Natural killer cell treated with Interleukin-12 subunit alpha and Interleukin-12 subunit beta and Interleukin-15 and Interleukin-18, amount 100 ng/mL, for 72 hours (primary cell): ENCODE data around the gene PFN2. TPM values are rescaled to one million over a fixed set of nuclear protein-coding genes. Genes with fewer than 3 reads are reported as not detected.
A peak's percentile ranks its signal among the peaks of the same experiment; 100 is the strongest.
"Not testable (repeated sequence)": the region's sequence is repeated elsewhere in the genome, so short reads cannot be mapped to it uniquely, and the experiment has no call there.

Experiments
- ATAC-seq, 2 donors: fragments of 150-1000 bp; cut with Tn5 transposase in 1 of 2; sonication (Bioruptor Pico), chemical (Tn5 transposase) in 1 of 2; 2 replicates each; pipeline ENCODE4 v1.10.0; 2021
- DNase-seq: peaks from one replicate; pipeline ENCODE4 v3.0.0; 2022; ENCODE audit warnings: low spot score
- H3K27ac Mint-ChIP-seq, 2 donors: 1 replicate in 1 of 2; 2 replicates in 1 of 2; pipeline ENCODE4 v1.8.0; 2022; ENCODE audit warnings: mixed read lengths in 2 of 2, mild to moderate bottlenecking in 1 of 2, moderate library complexity in 1 of 2
- H3K27me3 Mint-ChIP-seq, 2 donors: 1 replicate in 1 of 2; 2 replicates in 1 of 2; pipeline ENCODE4 v1.8.0; 2022; ENCODE audit warnings: mixed read lengths in 2 of 2
- H3K36me3 Mint-ChIP-seq: one replicate; pipeline ENCODE4 v1.8.0; 2022; ENCODE audit warnings: mixed read lengths
- H3K4me1 Mint-ChIP-seq, 2 donors: 1 replicate in 1 of 2; 2 replicates in 1 of 2; pipeline ENCODE4 v1.8.0; 2022; ENCODE audit warnings: low read depth in 2 of 2, mixed read lengths in 2 of 2, mild to moderate bottlenecking in 1 of 2
- H3K4me3 Mint-ChIP-seq: one replicate; pipeline ENCODE4 v1.8.0; 2022; ENCODE audit warnings: mixed read lengths
- H3K9me3 Mint-ChIP-seq: 2 replicates; pipeline ENCODE4 v1.8.0; 2022; ENCODE audit warnings: mixed read lengths
- total RNA-seq, 2 donors: library from RNA; stranded (reverse); gene quantifications; one replicate each; pipeline ENCODE4 v1.2.3, GENCODE V29; 2022

Gene PFN2
- total RNA-seq, 2 donors from 2014 or later = 1.1 to 4.4 TPM

DNA sequence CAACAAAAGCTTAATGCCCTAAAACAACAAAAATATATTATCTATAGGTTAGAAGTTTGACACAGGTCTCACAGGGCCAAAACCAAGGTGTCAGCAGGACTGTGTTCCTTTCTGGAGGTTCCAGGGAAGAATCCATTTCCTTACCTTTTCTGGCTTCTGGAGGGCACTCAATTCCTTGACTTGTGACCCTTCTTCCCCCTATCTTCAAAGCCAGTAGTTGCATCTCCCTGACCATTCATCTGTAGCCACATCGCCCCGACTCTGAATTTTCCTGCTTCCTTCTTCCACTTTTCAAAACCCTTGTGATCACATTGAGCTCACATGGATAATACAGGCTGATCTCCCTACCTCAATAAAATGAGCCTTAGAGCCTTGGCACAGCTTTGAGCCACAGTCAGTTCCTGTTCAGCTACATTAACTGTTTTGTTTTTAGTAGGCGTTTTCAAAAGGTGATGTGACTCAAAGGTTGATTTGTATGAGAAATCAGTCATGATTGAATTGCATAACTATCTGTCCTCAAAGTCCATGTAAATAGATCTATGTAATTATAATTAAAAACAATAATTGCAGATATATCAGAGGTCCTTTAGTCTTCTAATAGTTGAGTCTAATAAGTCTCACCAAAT lies 12.4 kb downstream of the PFN2 start:
- Mint-ChIP-seq H3K27ac (no peak overlapping the region), H3K4me1 (peaks cover 17 to 24% of the 10 kb centered on the region in 2 donors), H3K27me3 (no peaks in the 10 kb centered on the region), H3K4me3 (no peak overlapping the region), H3K9me3 (no peaks in the 10 kb centered on the region), H3K36me3 (peaks cover 4% of the 10 kb centered on the region)
- DNase-seq (no peak), ATAC-seq (peak in 1 of 2 donors; percentile 53)

DNA sequence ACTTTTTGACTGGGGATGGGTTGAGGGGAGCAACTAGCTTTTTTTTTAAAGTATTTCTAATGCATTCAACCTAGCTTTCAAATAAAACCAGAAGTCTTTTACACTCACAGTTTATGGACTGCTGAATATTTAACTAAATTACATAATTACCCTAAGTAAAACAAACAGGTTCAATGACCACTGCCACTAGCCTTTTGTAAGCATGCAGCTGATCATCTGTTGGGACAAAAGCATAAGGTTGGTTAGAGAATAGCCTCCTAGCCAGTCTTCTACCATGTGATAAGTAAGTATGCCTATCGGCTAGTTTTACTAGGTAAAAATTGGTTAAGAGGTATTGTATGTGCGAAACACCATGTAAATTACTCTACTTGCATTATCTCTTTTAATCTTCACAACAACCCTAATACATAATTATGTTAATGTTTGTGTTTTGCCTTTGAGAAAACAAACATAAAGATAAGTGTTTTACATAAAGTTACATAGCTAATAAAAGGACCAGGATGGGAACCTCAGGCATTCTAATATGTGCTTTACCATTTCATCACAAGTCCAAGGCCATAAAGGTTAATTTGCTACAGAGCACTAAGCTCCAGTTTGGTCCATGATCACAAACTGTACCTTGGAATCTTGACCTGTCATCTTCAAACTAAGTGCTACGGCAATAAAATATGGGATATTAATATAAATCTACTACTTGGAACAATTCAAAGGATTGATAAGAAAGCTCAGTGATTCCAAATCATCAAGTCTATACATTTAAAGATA lies 13.2 kb downstream of the PFN2 start:
- H3K9me3 Mint-ChIP-seq = no peaks in the 10 kb centered on the region

DNA sequence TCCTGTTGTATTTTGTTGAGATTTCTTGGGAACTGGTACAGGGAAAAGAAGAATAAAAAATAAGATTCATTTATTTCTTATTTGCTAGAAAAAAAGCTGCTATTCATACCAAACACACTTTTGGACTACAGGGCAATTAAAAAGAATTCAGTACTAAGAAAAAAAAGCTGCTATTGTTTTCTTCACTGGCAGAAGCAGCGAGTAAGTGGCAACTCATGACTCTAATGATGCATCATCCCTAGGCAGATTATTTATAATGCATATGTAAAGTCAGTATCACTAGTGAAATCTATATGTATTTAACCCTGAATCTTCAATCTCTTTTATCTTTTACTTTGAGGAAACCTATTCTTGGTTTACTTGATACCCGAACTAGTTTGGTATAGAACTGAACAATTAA lies 15.2 kb downstream of the PFN2 start:
- H3K27ac Mint-ChIP-seq = peak overlapping the region in 1 of 2 donors; percentile 40

More for the DNA sequence above, 13.2 kb downstream of the PFN2 start:
- peaks cover 17 to 24% of the 10 kb centered on the region in 2 donors for H3K4me1 Mint-ChIP-seq
- H3K4me3 Mint-ChIP-seq = no peak overlapping the region
- ATAC-seq (no peak), DNase-seq (no peak)
- H3K27ac Mint-ChIP-seq = no peak overlapping the region
- H3K27me3 Mint-ChIP-seq = no peaks in the 10 kb centered on the region
- peaks cover 4% of the 10 kb centered on the region for H3K36me3 Mint-ChIP-seq

DNA sequence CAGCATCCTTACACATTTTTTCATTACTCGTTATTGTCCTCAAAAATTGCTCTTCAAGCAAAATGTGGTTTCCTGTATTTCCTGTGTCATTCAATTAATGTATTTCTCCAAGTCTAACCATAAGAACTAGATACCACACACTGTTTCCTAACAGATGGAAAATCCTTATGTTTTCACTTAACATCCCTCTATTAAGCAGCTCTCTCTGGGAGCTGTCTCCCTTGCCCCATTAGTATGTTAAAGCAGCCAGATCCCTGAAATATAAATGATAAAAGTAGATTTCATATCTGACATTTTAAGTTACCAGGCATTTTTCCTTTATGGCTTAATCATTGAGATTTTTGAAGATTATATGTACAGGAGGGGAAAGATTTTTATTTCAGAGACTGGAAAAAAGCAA lies 15.9 kb downstream of the PFN2 start:
- DNase-seq (no peak), ATAC-seq (no peak)
- no peak overlapping the region for H3K27ac Mint-ChIP-seq
- no peaks in the 10 kb centered on the region for H3K9me3 Mint-ChIP-seq
- H3K4me3 Mint-ChIP-seq = no peak overlapping the region
- H3K36me3 Mint-ChIP-seq = no peaks in the 10 kb centered on the region
- no peaks in the 10 kb centered on the region for H3K27me3 Mint-ChIP-seq
- peaks cover 24 to 31% of the 10 kb centered on the region in 2 donors for H3K4me1 Mint-ChIP-seq

More for the DNA sequence above, 15.2 kb downstream of the PFN2 start:
- ATAC-seq (no peak), DNase-seq (no peak)
- Mint-ChIP-seq H3K36me3 (peaks cover under 1% of the 10 kb centered on the region), H3K4me3 (no peak overlapping the region), H3K27me3 (no peaks in the 10 kb centered on the region), H3K4me1 (peaks cover 20 to 28% of the 10 kb centered on the region in 2 donors), H3K9me3 (no peaks in the 10 kb centered on the region)

DNA sequence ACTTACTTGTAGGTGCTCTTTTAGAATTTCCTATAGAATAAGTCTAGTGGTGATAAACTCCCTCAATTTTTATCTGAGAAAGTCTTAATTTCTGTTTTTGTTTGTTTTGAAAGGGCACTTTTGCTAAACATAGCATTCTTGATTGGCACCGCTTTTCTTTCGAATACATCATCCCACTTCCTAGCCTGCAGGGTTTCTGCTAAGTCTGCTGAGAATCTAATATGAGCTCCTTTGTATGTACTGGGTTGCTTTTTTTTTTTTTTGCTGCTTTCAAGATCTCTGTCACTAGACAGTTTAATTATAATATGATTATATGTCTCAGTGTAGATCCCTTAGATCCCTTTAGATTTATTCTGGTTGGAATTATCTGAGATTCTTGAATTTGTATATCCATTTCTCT lies 21.5 kb downstream of the PFN2 start:
- Mint-ChIP-seq H3K9me3 (no peaks in the 10 kb centered on the region), H3K36me3 (no peaks in the 10 kb centered on the region), H3K27me3 (no peaks in the 10 kb centered on the region), H3K27ac (no peak overlapping the region), H3K4me1 (peaks cover 17 to 20% of the 10 kb centered on the region in 2 donors), H3K4me3 (no peak overlapping the region)
- no peak for ATAC-seq
- DNase-seq = no peak

DNA sequence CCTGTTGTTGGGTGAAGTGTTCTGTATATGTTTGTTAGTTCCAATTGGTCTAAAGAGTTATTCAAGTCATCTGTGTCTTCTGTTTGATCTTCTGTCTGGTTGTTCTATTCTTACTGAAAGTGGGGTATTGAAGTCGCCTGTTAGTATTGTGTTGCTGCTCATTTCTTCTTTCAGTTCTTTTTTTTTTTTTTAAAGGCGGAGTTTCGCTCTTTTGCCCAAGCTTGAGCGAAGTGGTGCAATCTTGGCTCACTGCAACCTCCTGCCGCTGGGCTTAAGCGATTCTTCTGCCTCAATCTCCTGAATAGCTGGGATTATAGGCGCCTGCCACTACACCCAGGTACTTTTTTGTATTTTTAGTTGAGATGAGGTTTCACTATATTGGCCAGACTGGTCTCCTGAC lies 23.5 kb downstream of the PFN2 start:
- no peak overlapping the region for H3K4me3 Mint-ChIP-seq
- H3K36me3 Mint-ChIP-seq = peaks cover 3% of the 10 kb centered on the region
- no peak overlapping the region for H3K27ac Mint-ChIP-seq
- no peaks in the 10 kb centered on the region for H3K9me3 Mint-ChIP-seq
- DNase-seq (no peak), ATAC-seq (no peak)
- no peaks in the 10 kb centered on the region for H3K27me3 Mint-ChIP-seq
- peaks cover 19 to 22% of the 10 kb centered on the region in 2 donors for H3K4me1 Mint-ChIP-seq

DNA sequence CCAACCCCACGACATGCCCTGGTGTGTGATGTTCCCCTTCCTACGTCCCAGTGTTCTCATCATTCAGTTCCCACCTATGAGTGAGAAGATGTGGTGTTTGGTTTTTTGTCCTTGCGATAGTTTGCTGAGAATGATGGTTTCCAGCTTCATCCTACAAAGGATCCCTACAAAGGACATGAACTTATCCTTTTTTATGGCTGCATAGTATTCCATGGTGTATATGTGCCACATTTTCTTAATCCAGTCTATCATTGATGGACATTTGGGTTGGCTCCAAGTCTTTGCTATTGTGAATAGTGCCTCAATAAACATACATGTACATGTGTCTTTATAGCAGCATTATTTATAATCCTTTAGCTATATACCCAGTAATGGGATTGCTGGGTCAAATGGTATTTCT lies 26.7 kb downstream of the PFN2 start:
- H3K27me3 Mint-ChIP-seq, H3K9me3 Mint-ChIP-seq, H3K36me3 Mint-ChIP-seq, ATAC-seq, H3K4me3 Mint-ChIP-seq, H3K27ac Mint-ChIP-seq, DNase-seq: not testable (repeated sequence)
- peaks cover 12 to 14% of the 10 kb centered on the region in 2 donors for H3K4me1 Mint-ChIP-seq

DNA sequence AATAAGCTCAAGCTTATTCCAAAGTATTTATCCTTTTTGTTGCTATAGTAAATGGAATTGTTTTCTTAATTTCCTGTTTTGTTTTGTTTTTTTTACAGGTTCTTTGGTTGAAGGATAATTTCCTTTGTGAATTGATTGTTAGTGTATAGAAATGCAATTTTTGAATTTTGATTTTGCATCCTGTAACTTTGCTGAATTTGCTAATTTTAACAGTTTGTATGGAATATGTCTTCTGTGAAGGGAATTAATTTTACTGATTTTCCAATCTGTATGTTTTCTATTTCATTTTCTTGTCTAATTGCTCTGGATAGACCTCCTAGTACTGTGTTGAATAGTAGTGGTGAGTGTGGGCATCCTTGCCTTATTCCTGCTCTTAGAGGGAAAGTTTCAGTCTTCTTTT lies 28.3 kb downstream of the PFN2 start:
- Mint-ChIP-seq H3K4me3 (no peak overlapping the region), H3K27ac (no peak overlapping the region), H3K4me1 (peaks cover 12 to 14% of the 10 kb centered on the region in 2 donors), H3K36me3 (peaks cover 7% of the 10 kb centered on the region), H3K9me3 (no peaks in the 10 kb centered on the region), H3K27me3 (no peaks in the 10 kb centered on the region)
- DNase-seq (no peak), ATAC-seq (no peak)

DNA sequence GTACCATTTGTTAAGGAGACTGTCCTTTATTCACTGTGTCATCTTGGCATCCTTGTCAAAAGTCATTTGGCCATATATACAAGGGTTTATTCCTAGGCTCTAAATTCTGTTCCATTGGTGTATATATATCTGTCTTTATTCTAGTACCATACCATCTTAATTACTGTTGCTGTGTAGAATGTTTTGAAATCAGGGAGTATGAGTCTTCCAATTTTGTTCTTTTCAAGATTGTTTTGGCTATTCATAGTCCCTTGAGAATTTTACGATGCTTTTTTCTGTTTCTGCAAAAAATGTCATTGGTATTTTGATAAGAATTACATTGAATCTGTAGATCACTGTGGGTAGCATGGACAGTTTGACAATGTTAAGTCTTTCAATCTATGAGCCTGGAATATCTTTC lies 28.7 kb downstream of the PFN2 start:
- ATAC-seq (no peak), DNase-seq (no peak)
- peaks cover 11% of the 10 kb centered on the region in 2 donors for H3K4me1 Mint-ChIP-seq
- no peak overlapping the region for H3K27ac Mint-ChIP-seq
- H3K36me3 Mint-ChIP-seq = peaks cover 7% of the 10 kb centered on the region
- H3K27me3 Mint-ChIP-seq = no peaks in the 10 kb centered on the region
- H3K4me3 Mint-ChIP-seq = no peak overlapping the region
- no peaks in the 10 kb centered on the region for H3K9me3 Mint-ChIP-seq

DNA sequence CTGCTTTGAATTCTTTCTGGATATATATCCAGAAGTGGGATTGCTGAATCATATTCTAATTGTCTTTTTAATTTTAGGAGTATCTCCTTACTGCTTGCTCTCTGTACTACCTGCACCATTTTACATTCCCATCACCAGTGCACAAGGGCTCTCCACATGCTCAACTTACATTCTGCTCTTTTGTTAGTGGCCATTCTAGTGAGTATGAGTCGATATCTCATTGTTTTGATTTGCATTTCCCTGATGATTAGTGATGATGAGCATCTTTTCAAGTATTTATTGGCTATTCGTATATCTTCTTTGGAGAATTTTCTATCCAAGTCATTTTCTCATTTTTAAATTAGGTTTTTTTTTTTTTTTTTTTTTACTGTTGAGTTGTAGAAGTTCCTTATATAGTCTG lies 29.5 kb downstream of the PFN2 start:
- H3K27me3 Mint-ChIP-seq = no peaks in the 10 kb centered on the region
- no peak for DNase-seq
- H3K36me3 Mint-ChIP-seq = peaks cover 7% of the 10 kb centered on the region
- peaks cover 11 to 13% of the 10 kb centered on the region in 2 donors for H3K4me1 Mint-ChIP-seq
- H3K4me3 Mint-ChIP-seq = no peak overlapping the region
- no peaks in the 10 kb centered on the region for H3K9me3 Mint-ChIP-seq
- no peak overlapping the region for H3K27ac Mint-ChIP-seq
- no peak for ATAC-seq

DNA sequence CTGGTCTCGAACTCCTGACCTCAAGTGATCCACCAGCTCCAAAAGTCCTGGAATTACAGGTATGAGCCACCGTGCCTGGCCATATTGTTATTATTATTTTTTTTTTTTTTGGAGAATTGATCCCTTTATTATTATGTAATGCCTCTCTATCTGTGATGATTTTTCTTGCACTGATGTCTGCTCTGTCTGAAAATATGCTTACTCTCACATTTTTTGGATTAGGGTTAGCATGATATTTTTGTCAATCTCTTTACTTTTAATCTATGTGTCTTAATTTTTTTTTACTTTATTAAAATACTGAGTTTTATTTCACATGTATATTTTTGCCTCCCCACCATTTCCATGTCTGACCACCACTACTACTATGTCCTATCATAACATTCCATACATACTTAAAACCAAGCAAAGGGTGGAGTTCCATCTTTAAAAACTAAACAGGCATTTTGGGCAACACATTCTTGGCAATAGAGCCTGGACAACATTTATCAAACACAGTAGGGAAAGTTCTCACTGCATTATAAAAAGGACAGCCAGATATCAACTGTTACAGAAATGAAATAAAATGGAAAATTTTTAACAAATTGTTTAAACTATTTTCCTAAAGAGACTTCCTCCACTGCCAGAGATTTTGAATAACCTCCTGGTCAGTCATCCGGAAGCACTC lies 32.2 kb downstream of the PFN2 start:
- not testable (repeated sequence) for H3K27ac Mint-ChIP-seq, H3K4me3 Mint-ChIP-seq, H3K27me3 Mint-ChIP-seq, H3K36me3 Mint-ChIP-seq, H3K9me3 Mint-ChIP-seq, ATAC-seq, DNase-seq
- peaks cover 23 to 24% of the 10 kb centered on the region in 2 donors for H3K4me1 Mint-ChIP-seq

DNA sequence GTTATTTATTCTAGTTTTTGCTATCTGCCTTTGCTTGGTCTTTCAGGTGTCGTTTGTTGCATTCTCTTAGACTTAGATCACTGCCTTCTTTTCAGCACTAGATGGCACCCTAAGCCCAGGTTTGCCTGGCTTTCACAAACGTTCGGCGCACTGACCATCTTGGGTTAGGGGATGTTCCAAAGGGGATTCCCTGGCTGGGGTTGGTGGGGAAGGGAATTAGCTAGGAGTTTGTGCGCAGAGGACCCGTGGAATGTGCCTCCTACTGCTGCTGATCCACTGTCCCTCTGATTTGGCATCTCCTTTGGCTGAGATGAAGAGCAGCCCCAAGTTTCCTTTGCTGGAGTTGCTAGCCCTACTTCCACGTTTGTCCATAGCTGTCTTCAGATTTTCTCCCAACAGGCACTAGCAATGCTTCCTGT lies 33.9 kb downstream of the PFN2 start:
- Mint-ChIP-seq H3K4me3 (no peak overlapping the region), H3K36me3 (no peaks in the 10 kb centered on the region), H3K27ac (no peak overlapping the region), H3K9me3 (no peaks in the 10 kb centered on the region), H3K4me1 (peaks cover 18 to 24% of the 10 kb centered on the region in 2 donors), H3K27me3 (no peaks in the 10 kb centered on the region)
- DNase-seq (no peak), ATAC-seq (peak in 1 of 2 donors; percentile 62)

DNA sequence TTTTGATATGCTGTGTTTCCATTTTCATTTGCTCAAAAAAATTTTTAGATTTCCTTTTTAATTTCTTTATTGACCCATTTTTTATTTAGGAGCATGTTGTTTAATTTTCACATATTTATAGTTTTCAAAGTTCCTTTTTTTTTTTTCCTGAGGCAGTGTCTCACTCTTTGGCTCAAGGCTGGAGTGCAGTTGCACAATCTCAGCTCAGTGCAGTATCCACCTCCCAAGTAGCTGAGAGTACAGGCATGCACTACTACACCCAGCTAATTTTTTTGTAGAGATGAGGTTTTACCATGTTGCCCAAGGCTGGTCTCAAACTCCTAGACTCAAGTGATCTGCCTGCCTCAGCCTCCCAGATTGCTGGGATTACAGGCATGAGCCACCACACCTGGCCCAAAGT lies 36.2 kb downstream of the PFN2 start:
- no peaks in the 10 kb centered on the region for H3K9me3 Mint-ChIP-seq
- ATAC-seq = no peak
- H3K27ac Mint-ChIP-seq = peak overlapping the region in 1 of 2 donors; percentile 40
- H3K27me3 Mint-ChIP-seq = no peaks in the 10 kb centered on the region
- H3K4me1 Mint-ChIP-seq = peaks cover 18 to 24% of the 10 kb centered on the region in 2 donors
- no peak for DNase-seq
- no peaks in the 10 kb centered on the region for H3K36me3 Mint-ChIP-seq
- no peak overlapping the region for H3K4me3 Mint-ChIP-seq

DNA sequence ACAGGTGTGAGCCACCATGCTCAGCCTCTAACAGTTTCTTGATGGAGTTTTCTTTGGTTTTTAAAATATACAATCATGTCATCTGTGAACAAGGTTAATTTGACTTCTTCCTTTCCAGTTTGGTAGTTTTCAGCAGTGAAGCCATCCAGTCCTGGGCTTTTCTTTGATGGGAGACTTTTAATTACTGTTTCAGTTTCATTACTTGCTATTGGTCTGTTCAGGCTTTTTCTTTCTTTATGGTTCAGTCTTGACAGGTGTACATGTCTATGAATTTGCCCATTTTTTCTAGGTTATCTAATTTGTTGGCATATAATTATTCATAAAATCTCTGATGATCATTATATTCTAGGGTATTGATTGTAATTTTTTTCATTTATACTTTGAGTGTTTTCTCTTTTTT lies 36.8 kb downstream of the PFN2 start:
- Mint-ChIP-seq H3K36me3 (no peaks in the 10 kb centered on the region), H3K4me1 (peaks cover 18 to 24% of the 10 kb centered on the region in 2 donors), H3K9me3 (no peaks in the 10 kb centered on the region), H3K27me3 (no peaks in the 10 kb centered on the region), H3K4me3 (no peak overlapping the region), H3K27ac (peak overlapping the region in 1 of 2 donors; percentile 40)
- ATAC-seq (no peak), DNase-seq (no peak)
